ENCODE data around the gene RIT2.
"Not testable (repeated sequence)": the region's sequence is repeated elsewhere in the genome, so short reads cannot be mapped to it uniquely, and the experiment has no call there.

Gene RIT2

DNA sequence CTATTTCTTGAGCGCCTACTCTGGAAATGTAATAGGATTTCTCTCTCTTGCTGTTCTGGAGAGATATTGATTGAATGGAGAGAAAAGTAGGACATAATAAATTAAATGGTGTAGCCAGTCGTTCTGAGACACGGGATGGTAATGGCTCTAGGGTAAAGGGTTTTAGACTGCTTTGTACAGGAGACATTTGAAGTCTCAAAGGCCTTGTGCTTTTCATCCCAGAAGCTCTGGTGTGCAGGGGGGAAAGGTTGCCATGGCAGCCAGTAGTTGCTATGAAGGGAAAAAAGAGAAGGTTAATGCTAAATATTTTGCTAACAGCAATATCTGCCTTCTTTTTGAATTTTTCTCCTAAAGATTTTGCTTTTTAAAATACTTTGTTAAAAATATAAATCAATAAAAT lies 359.3 kb downstream of the RIT2 start:
- DNase-seq (ENCODE audit: low read depth): no peak

DNA sequence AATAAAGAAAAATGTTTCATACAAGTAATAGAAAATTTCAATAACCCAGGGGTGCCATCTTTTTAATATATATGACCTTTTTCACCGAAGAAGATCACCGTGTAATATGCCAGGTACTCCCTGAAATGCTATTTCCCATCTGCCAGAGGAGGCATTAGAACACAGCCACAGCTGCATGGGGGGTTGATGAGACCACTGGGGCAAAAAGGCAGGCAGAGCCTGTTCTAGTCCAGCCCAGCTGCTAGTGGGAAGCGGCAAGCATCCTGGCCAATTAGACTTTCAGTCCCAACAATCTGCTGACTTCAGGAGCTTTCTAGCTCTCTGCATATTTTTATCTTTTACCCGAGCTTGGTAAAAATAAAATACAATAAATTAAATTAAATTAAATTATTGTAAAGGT lies 362.6 kb downstream of the RIT2 start:
- no peak for DNase-seq (ENCODE audit: low read depth)

DNA sequence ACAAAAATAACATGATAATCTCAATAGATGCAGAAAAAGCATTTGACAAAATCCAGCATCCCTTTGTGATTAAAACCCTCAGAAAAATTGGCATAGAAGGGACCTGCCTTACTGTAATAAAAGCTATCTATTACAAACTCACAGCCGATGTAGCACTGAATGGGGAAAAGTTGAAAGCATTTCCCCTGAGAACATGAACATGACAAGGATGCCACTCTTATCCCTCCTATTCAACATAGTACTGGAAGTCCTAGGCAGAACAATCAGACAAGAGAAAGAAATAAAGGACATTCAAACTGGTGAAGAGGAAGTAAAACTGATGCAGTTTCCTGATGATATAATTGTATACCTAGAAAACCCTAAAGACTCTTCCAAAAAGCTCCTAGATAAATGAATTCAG lies 368.7 kb downstream of the RIT2 start:
- no peak for DNase-seq (ENCODE audit: low read depth)

DNA sequence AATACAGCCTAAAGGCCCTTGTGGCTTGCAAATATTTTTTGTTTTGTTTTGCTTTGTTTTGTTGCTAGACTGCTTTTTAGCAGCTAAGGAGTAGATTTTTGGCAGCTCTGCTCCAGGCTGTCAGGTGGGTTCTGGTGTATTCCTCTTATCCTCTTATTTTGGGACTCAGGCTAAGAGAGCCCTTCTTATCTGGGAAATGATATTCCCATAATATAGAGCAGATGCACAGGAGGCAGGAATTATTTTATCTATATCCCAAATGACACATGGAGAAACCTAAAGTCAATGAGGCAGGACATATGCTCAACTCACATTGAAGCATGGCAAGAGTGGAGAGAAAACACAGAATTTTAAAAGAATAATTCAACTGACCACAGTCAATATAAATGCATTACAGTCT lies 369.6 kb downstream of the RIT2 start:
- DNase-seq (ENCODE audit: low read depth): no peak

DNA sequence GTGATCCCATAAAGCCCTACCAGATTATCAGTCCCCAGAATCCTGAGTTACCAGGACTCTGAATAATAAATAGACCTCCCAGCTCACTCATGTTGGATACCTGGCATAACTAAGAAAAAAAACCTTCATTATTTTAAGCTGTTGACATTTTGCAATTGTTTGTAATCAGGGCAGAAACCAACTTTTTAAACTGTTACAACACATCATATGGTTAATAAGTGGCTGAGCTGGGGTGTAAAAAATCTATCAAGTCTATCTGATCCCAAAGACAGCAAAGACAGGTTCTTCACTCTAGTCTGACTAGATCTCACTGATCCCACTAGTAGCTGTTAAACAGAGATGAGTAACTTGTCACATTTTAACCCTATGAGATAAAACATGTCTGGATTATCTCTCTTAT lies 370.3 kb downstream of the RIT2 start:
- no peak for DNase-seq (ENCODE audit: low read depth)

DNA sequence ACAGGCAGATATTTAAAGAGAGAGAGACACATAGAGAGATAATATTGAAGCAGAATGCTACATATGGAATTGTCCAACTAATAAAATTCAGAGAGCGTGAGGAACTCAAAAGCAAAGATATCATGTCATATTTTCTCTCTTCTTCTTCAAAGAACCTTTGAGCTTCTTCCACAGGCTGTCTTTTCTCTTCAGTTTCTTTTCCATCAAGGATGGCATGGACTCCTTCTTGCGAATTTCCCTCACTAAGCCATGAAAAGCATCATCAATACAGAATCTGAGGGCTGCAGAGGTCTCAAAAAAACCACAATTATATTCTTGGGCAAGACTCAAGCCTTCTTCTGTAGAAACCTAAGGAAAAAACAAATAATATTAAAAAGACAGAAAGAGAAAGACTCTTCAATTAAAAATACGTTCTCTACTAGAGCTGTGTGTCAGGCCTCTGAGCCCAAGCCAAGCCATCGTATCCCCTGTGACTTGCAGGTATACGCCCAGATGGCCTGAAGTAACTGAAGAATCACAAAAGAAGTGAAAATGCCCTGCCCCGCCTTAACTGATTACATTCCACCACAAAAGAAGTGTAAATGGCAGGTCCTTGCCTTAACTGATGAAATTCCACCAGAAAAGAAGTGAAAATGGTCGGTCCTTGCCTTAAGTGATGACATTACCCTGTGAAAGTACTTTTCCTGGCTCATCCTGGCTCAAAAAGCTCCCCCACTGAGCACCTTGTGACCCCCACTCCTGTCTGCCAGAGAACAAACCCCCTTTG lies 371.9 kb downstream of the RIT2 start:
- no peak for DNase-seq (ENCODE audit: low read depth)

DNA sequence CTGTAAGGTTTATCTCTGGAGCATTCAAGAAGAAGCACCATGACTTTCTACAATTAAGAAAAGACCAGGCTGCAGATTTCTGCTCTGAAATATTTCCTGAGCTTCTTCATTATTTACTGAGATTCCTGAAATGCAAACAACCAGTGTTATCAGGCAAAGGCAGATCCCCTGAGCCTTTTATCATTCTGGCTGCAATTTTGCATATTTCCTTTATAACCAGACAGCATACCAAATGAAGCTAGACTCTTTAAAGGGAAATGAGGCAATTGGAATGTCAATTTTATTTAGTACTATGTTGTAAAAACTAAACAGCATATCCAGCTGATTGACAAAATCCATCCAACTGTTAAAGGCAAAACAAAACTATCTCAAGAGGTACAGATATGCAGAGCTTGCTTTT lies 372.5 kb downstream of the RIT2 start:
- no peak for DNase-seq (ENCODE audit: low read depth)

DNA sequence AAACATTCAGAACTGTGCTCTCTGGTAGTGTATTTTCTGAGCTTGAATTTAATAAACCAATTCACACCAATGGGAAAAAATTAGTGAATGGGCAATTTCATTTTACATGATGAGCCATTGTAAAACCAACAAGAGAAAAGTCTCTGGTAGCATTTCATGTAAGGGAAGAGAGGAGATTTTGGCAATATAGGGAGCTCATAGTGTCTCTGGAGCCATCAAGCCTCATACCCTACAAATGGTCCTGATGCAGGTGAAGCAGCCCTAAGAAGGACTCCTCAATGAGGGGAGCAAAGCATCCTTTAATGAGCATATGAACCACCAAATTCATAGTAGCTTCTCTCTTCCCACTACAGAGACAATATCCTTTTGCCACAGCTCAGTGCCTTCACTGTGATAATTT lies 373.0 kb downstream of the RIT2 start:
- no peak for DNase-seq (ENCODE audit: low read depth)

DNA sequence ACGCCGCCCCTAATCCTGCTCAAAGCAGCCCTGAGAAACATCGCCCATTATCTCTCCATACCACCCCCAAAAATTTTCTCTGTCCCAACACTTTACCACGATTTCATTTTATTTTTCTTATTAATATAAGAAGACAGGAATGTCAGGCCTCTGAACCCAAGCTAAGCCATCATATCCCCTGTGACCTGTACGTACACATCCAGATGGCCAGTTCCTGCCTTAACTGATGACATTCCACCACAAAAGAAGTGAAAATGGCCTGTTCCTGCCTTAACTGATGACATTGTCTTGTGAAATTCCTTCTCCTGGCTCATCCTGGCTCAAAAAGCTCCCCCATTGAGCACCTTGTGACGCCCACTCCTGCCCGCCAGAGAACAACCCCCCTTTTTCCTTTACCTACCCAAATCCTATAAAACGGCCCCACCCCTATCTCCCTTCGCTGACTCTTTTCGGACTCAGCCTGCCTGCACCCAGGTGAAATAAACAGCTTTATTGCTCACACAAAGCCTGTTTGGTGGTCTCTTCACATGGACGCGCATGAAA lies 373.6 kb downstream of the RIT2 start:
- DNase-seq (ENCODE audit: low read depth): not testable (repeated sequence)

DNA sequence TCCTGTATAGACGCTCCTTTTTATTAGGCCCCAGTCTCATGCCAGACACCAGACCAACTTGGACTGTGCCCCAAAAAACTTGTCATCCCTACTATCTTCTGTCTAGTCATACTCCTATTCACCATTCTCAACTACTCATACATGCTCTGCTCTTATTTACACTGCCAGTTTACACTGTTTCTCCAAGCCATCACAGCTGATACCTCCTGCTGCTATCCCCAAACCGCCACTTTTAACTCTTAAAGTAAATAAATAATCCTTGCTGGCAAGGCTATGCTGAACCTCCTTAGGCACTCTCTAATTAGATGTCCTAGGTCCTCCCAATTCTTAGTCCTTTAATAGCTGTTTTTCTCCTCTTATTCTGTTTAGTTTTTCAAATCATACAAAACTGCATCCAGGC lies 374.2 kb downstream of the RIT2 start:
- DNase-seq (ENCODE audit: low read depth): not testable (repeated sequence)

DNA sequence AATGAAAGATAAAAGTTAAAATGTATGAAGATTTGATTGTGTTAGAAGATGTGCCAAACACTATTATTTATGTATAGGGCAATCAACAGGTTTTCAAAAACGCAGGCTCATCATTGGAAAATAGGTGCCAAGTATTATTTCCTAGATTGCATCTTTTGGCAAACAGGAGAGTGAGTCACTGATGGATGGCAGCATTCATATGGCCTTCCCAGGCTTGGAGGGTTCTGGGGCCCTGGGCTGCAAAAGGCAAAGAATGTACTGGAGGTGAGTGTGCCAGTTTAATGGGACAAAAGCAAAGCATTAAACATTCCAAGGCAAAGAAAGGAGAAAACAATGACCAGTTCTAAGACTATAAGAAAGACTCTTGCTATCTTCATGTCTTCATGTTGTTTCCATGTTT lies 379.4 kb downstream of the RIT2 start:
- no peak for DNase-seq (ENCODE audit: low read depth)

DNA sequence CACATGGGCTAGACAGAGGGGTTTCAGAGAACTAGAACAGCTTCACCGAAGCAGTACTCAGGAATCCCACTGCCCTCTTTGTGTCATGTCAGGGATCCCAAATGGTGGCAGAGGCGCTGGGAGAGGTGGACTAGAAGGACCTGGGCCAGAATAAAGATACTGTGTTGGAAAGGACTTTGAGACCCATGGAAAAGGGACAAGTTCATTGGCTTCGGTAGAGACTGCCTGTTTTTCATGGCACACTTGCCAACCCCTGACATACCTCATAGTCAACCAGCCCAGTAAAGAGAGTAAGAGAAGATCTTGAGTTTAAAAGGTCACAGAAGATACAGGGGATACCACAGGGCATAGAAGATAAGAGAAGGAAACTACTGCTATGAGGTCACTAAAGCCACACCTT lies 381.0 kb downstream of the RIT2 start:
- DNase-seq (ENCODE audit: low read depth): no peak

DNA sequence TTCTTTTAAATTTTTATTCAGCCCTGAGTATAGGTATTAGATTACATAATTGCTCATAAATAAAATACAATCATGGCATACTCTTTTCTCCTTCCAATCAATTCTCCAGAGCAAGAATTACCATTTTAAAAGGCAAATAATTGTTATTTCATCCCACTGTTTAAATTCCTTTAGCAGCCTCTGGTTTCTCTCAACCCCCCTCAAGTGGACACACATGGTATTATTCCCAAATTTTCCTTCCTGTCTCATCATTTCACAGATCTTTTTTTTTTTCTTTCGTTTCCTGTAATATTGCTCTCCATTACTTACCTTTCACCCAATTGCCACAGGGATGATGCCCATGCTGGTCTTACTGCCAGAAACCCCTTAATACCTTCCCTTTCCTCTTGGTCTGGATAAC lies 385.2 kb downstream of the RIT2 start:
- DNase-seq (ENCODE audit: low read depth): no peak

DNA sequence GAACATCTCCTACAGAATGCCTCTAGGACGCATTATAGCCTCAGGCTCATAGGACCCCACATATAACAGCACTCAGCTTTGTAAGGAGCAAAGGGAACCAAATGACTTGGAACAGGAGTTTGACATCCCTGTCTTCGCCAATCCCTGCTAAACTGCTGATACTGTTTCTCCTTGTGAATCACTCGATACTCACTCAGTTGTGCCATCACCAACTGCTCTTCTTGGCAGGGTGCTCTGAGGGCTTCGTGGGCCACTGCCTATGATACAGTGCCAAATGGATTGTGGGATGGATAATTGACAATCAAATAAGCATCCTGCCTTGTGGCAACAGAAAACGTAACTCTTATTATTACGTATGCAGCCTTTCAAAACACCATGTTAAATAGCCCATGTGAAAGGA lies 396.3 kb downstream of the RIT2 start:
- DNase-seq (ENCODE audit: low read depth): no peak

DNA sequence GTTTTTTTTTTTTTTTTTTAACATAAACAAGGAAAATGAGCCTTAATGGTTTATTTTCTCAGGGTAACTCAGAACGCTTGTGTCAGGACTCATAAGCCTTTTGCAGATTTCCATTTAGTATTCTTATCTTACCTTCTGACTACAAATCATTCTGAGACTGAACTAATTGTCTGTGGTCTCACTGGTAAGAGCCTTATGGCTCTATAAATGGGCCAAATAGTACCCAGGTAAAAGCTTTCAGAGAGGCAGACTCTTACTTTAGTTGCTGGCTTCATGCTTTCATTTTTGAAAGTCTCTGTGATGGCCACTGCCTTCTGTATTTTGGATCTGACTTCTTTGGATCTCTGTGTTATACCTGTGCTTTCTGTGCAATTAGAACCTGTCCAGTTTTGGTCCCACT lies 403.4 kb downstream of the RIT2 start:
- DNase-seq (ENCODE audit: low read depth): no peak

DNA sequence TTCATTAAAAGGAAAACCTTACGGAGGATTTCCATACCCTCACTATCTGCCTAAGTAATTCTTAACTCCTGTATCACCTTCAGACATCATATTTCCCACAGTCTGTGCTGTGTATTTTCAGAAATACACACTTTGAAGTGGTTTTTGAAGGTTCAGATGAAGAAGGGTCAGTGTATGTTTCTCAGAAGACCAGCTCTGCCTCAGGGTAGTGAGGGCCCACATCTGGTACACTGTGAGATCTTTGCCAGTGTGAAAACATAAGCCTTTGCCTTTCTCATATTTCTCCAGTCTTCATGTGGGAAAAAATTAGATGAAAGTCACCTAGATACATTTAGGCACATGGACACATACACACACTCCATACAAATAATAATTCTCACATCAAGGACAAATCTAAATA lies 408.4 kb downstream of the RIT2 start:
- DNase-seq (ENCODE audit: low read depth): no peak

DNA sequence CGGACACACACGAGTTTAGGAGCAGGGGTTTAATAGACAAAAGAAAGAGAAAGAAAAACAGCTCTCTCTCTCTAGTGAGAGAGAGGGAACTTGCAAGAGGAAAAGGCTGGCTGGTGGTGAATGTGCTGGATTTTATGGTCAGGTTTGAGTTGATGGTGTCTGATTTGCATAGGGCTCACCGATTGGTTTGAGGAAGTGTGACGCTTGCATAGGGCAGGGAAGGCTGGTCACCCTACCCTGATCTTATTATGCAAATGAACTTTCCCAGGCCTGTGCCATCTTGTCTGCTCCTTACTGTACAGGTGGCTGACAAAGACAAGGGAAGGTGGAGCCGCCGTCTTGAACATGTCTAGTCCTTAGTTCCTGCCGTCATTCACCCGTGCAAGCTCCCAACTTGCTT lies 408.9 kb downstream of the RIT2 start:
- no peak for DNase-seq (ENCODE audit: low read depth)

DNA sequence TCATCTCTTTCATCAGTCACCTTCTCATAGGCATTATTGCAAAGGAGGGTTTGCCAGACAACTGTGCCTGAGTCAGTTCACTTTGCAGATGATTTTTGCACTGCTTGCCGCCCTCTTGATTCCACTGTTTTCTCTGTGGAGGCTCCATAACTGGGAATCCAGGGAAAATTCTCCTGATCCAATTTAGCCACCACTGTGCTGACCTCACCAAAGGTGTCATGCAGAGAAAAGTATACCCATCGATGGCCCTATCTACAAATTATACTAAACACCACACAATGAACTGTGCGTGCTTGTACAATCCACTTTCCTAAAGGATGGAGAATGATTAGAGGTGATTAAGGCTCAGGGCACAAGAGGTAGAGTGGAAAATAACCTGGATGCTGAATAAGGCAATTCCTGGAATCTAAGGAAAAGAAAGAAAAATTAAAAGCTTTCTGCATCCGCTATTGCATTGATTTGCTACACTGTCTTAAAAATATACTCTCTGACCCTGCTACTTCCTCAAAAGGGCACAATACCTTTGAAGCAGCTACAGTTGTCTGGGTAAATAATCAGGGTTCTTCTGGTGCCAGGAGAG lies 409.4 kb downstream of the RIT2 start:
- DNase-seq (ENCODE audit: low read depth): no peak

Data from fibroblast of gingiva (primary cell).